ENCODE data around the gene CTNNBL1. TPM values are rescaled to one million over a fixed set of nuclear protein-coding genes. Genes with fewer than 3 reads are reported as not detected.

Gene CTNNBL1
- total and polyA plus RNA-seq, 4 donors: 27.7 to 41.9 (median 38.2) TPM

- H3K36me3 ChIP-seq (ENCODE audit: control insufficient read depth, insufficient read depth, low read length): no peaks in the 10 kb centered on the region
- peak in 1 of 6 donors; percentile 63 for DNase-seq (ENCODE audit: low read depth in 4 of 6, low spot score in 6 of 6)
- H3K4me3 ChIP-seq (ENCODE audit: low read depth, low read length): no peak overlapping the region
- H3K27ac ChIP-seq (ENCODE audit: low read depth, low read length): no peak overlapping the region
- H3K4me1 ChIP-seq (ENCODE audit: control insufficient read depth, insufficient read depth, low read length): no peaks in the 10 kb centered on the region
- H3K9me3 ChIP-seq (ENCODE audit: control insufficient read depth, insufficient read depth, low read length): no peaks in the 10 kb centered on the region
- H3K27me3 ChIP-seq (ENCODE audit: control insufficient read depth, insufficient read depth, low read length): no peaks in the 10 kb centered on the region
- 21% methylated on average over 2 of the region's 2 CpGs for WGBS (ENCODE audit: insufficient coverage)
Measured at GRCh38 chr20:37816003-37816402, 122.2 kb downstream of the CTNNBL1 start.

GRCh38 chr20:37816726-37817125, 122.9 kb downstream of the CTNNBL1 start:
- H3K27me3 ChIP-seq (ENCODE audit: control insufficient read depth, insufficient read depth, low read length): no peaks in the 10 kb centered on the region
- no peaks in the 10 kb centered on the region for H3K36me3 ChIP-seq (ENCODE audit: control insufficient read depth, insufficient read depth, low read length)
- H3K27ac ChIP-seq (ENCODE audit: low read depth, low read length): no peak overlapping the region
- no peaks in the 10 kb centered on the region for H3K9me3 ChIP-seq (ENCODE audit: control insufficient read depth, insufficient read depth, low read length)
- no peaks in the 10 kb centered on the region for H3K4me1 ChIP-seq (ENCODE audit: control insufficient read depth, insufficient read depth, low read length)
- WGBS (ENCODE audit: insufficient coverage): 40% methylated on average over 1 of the region's 2 CpGs
- H3K4me3 ChIP-seq (ENCODE audit: low read depth, low read length): no peak overlapping the region
- DNase-seq (ENCODE audit: low read depth in 4 of 6, low spot score in 6 of 6): no peak

GRCh38 chr20:37821696-37822095, 127.9 kb downstream of the CTNNBL1 start:
- Histone ChIP-seq H3K27me3 (ENCODE audit: control insufficient read depth, insufficient read depth, low read length) (no peaks in the 10 kb centered on the region), H3K36me3 (ENCODE audit: control insufficient read depth, insufficient read depth, low read length) (no peaks in the 10 kb centered on the region), H3K4me1 (ENCODE audit: control insufficient read depth, insufficient read depth, low read length) (peaks cover 12% of the 10 kb centered on the region), H3K9me3 (ENCODE audit: control insufficient read depth, insufficient read depth, low read length) (no peaks in the 10 kb centered on the region), H3K27ac (ENCODE audit: low read depth, low read length) (no peak overlapping the region), H3K4me3 (ENCODE audit: low read depth, low read length) (no peak overlapping the region)
- peak in 1 of 6 donors; percentile 76 for DNase-seq (ENCODE audit: low read depth in 4 of 6, low spot score in 6 of 6)

- no peaks in the 10 kb centered on the region for H3K9me3 ChIP-seq (ENCODE audit: control insufficient read depth, insufficient read depth, low read length)
- 82% methylated on average over 3 of the region's 6 CpGs for WGBS (ENCODE audit: insufficient coverage)
- no peaks in the 10 kb centered on the region for H3K27me3 ChIP-seq (ENCODE audit: control insufficient read depth, insufficient read depth, low read length)
- peak in 1 of 6 donors; percentile 55 for DNase-seq (ENCODE audit: low read depth in 4 of 6, low spot score in 6 of 6)
- no peak overlapping the region for H3K4me3 ChIP-seq (ENCODE audit: low read depth, low read length)
- no peak overlapping the region for H3K27ac ChIP-seq (ENCODE audit: low read depth, low read length)
- peaks cover 12% of the 10 kb centered on the region for H3K4me1 ChIP-seq (ENCODE audit: control insufficient read depth, insufficient read depth, low read length)
- H3K36me3 ChIP-seq (ENCODE audit: control insufficient read depth, insufficient read depth, low read length): no peaks in the 10 kb centered on the region
Measured at GRCh38 chr20:37822141-37822601, 128.3 kb downstream of the CTNNBL1 start.

- Histone ChIP-seq H3K9me3 (ENCODE audit: control insufficient read depth, insufficient read depth, low read length) (no peaks in the 10 kb centered on the region), H3K27ac (ENCODE audit: low read depth, low read length) (peak overlapping the region; percentile 1), H3K27me3 (ENCODE audit: control insufficient read depth, insufficient read depth, low read length) (no peaks in the 10 kb centered on the region), H3K36me3 (ENCODE audit: control insufficient read depth, insufficient read depth, low read length) (no peaks in the 10 kb centered on the region), H3K4me1 (ENCODE audit: control insufficient read depth, insufficient read depth, low read length) (peaks cover 13% of the 10 kb centered on the region), H3K4me3 (ENCODE audit: low read depth, low read length) (no peak overlapping the region)
- WGBS (ENCODE audit: insufficient coverage): 57% methylated on average over 6 of the region's 6 CpGs
- peak in 2 of 6 donors; percentile 47 to 67 for DNase-seq (ENCODE audit: low read depth in 4 of 6, low spot score in 6 of 6)
Measured at GRCh38 chr20:37823296-37823980, 129.6 kb downstream of the CTNNBL1 start.

GRCh38 chr20:37827605-37828004, 133.8 kb downstream of the CTNNBL1 start:
- Histone ChIP-seq H3K9me3 (ENCODE audit: control insufficient read depth, insufficient read depth, low read length) (no peaks in the 10 kb centered on the region), H3K4me3 (ENCODE audit: low read depth, low read length) (no peak overlapping the region), H3K36me3 (ENCODE audit: control insufficient read depth, insufficient read depth, low read length) (no peaks in the 10 kb centered on the region), H3K4me1 (ENCODE audit: control insufficient read depth, insufficient read depth, low read length) (peaks cover 20% of the 10 kb centered on the region), H3K27me3 (ENCODE audit: control insufficient read depth, insufficient read depth, low read length) (no peaks in the 10 kb centered on the region), H3K27ac (ENCODE audit: low read depth, low read length) (no peak overlapping the region)
- no peak for DNase-seq (ENCODE audit: low read depth in 4 of 6, low spot score in 6 of 6)
- 71% methylated on average over 1 of the region's 3 CpGs for WGBS (ENCODE audit: insufficient coverage)

- Histone ChIP-seq H3K4me1 (ENCODE audit: control insufficient read depth, insufficient read depth, low read length) (peaks cover 20% of the 10 kb centered on the region), H3K27ac (ENCODE audit: low read depth, low read length) (no peak overlapping the region), H3K27me3 (ENCODE audit: control insufficient read depth, insufficient read depth, low read length) (no peaks in the 10 kb centered on the region), H3K36me3 (ENCODE audit: control insufficient read depth, insufficient read depth, low read length) (no peaks in the 10 kb centered on the region), H3K4me3 (ENCODE audit: low read depth, low read length) (no peak overlapping the region), H3K9me3 (ENCODE audit: control insufficient read depth, insufficient read depth, low read length) (no peaks in the 10 kb centered on the region)
- 16% methylated on average over 3 of the region's 4 CpGs for WGBS (ENCODE audit: insufficient coverage)
- peak in 2 of 6 donors; percentile 66 to 74 for DNase-seq (ENCODE audit: low read depth in 4 of 6, low spot score in 6 of 6)
Measured at GRCh38 chr20:37828684-37829083, 134.9 kb downstream of the CTNNBL1 start.

GRCh38 chr20:37829128-37829527, 135.3 kb downstream of the CTNNBL1 start:
- Histone ChIP-seq H3K27me3 (ENCODE audit: control insufficient read depth, insufficient read depth, low read length) (no peaks in the 10 kb centered on the region), H3K4me1 (ENCODE audit: control insufficient read depth, insufficient read depth, low read length) (peaks cover 18% of the 10 kb centered on the region), H3K4me3 (ENCODE audit: low read depth, low read length) (no peak overlapping the region), H3K9me3 (ENCODE audit: control insufficient read depth, insufficient read depth, low read length) (no peaks in the 10 kb centered on the region), H3K36me3 (ENCODE audit: control insufficient read depth, insufficient read depth, low read length) (no peaks in the 10 kb centered on the region), H3K27ac (ENCODE audit: low read depth, low read length) (no peak overlapping the region)
- DNase-seq (ENCODE audit: low read depth in 4 of 6, low spot score in 6 of 6): peak in 2 of 6 donors; percentile 30 to 47
- WGBS (ENCODE audit: insufficient coverage): 80% methylated on average over 2 of the region's 3 CpGs

GRCh38 chr20:37833221-37833896, 139.5 kb downstream of the CTNNBL1 start:
- 81% methylated on average over 6 of the region's 8 CpGs for WGBS (ENCODE audit: insufficient coverage)
- Histone ChIP-seq H3K27me3 (ENCODE audit: control insufficient read depth, insufficient read depth, low read length) (no peaks in the 10 kb centered on the region), H3K9me3 (ENCODE audit: control insufficient read depth, insufficient read depth, low read length) (no peaks in the 10 kb centered on the region), H3K36me3 (ENCODE audit: control insufficient read depth, insufficient read depth, low read length) (no peaks in the 10 kb centered on the region), H3K4me1 (ENCODE audit: control insufficient read depth, insufficient read depth, low read length) (peaks cover 17% of the 10 kb centered on the region), H3K27ac (ENCODE audit: low read depth, low read length) (no peak overlapping the region), H3K4me3 (ENCODE audit: low read depth, low read length) (no peak overlapping the region)
- peak in 2 of 6 donors; percentile 46 to 76 for DNase-seq (ENCODE audit: low read depth in 4 of 6, low spot score in 6 of 6)

- 52% methylated on average over 3 of the region's 5 CpGs for WGBS (ENCODE audit: insufficient coverage)
- no peak for DNase-seq (ENCODE audit: low read depth in 4 of 6, low spot score in 6 of 6)
- Histone ChIP-seq H3K27ac (ENCODE audit: low read depth, low read length) (no peak overlapping the region), H3K4me1 (ENCODE audit: control insufficient read depth, insufficient read depth, low read length) (peaks cover 7% of the 10 kb centered on the region), H3K4me3 (ENCODE audit: low read depth, low read length) (no peak overlapping the region), H3K9me3 (ENCODE audit: control insufficient read depth, insufficient read depth, low read length) (no peaks in the 10 kb centered on the region), H3K27me3 (ENCODE audit: control insufficient read depth, insufficient read depth, low read length) (no peaks in the 10 kb centered on the region), H3K36me3 (ENCODE audit: control insufficient read depth, insufficient read depth, low read length) (no peaks in the 10 kb centered on the region)
Measured at GRCh38 chr20:37836926-37837325, 143.1 kb downstream of the CTNNBL1 start.

Data from spinal cord (tissue), 10 donors.